ENCODE measurements around the gene MBD3.

MBD3 gene

GRCh38 chr19:1567848-1568227 is 24.8 kb downstream of the MBD3 start:
- TF ChIP-seq, protein P1, sequence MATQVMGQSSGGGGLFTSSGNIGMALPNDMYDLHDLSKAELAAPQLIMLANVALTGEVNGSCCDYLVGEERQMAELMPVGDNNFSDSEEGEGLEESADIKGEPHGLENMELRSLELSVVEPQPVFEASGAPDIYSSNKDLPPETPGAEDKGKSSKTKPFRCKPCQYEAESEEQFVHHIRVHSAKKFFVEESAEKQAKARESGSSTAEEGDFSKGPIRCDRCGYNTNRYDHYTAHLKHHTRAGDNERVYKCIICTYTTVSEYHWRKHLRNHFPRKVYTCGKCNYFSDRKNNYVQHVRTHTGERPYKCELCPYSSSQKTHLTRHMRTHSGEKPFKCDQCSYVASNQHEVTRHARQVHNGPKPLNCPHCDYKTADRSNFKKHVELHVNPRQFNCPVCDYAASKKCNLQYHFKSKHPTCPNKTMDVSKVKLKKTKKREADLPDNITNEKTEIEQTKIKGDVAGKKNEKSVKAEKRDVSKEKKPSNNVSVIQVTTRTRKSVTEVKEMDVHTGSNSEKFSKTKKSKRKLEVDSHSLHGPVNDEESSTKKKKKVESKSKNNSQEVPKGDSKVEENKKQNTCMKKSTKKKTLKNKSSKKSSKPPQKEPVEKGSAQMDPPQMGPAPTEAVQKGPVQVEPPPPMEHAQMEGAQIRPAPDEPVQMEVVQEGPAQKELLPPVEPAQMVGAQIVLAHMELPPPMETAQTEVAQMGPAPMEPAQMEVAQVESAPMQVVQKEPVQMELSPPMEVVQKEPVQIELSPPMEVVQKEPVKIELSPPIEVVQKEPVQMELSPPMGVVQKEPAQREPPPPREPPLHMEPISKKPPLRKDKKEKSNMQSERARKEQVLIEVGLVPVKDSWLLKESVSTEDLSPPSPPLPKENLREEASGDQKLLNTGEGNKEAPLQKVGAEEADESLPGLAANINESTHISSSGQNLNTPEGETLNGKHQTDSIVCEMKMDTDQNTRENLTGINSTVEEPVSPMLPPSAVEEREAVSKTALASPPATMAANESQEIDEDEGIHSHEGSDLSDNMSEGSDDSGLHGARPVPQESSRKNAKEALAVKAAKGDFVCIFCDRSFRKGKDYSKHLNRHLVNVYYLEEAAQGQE (IDR thresholded peaks at IDR 0.05; ENCODE audit: insufficient read depth in 1 of 2, low read depth in 2 of 2, low read length in 2 of 2): no peak
- TF ChIP-seq SIN3A (IDR thresholded peaks at IDR 0.05; ENCODE audit: borderline replicate concordance, insufficient read depth, low read length) (no peak), FOXP2 (optimal IDR thresholded peaks at IDR 0.05; ENCODE audit: borderline replicate concordance, extremely low read depth, extremely low read length, insufficient read depth) (no peak), POLR2AphosphoS5 (IDR thresholded peaks at IDR 0.05; ENCODE audit: low read depth, low read length) (no peak), TAF1 (IDR thresholded peaks at IDR 0.05; ENCODE audit: borderline replicate concordance, insufficient read depth, low read length) (no peak)

GRCh38 chr19:1567116-1567847 is 25.4 kb downstream of the MBD3 start:
- TF ChIP-seq, protein P1 (IDR thresholded peaks at IDR 0.05; ENCODE audit: insufficient read depth in 1 of 2, low read depth in 2 of 2, low read length in 2 of 2): no peak

DNA sequence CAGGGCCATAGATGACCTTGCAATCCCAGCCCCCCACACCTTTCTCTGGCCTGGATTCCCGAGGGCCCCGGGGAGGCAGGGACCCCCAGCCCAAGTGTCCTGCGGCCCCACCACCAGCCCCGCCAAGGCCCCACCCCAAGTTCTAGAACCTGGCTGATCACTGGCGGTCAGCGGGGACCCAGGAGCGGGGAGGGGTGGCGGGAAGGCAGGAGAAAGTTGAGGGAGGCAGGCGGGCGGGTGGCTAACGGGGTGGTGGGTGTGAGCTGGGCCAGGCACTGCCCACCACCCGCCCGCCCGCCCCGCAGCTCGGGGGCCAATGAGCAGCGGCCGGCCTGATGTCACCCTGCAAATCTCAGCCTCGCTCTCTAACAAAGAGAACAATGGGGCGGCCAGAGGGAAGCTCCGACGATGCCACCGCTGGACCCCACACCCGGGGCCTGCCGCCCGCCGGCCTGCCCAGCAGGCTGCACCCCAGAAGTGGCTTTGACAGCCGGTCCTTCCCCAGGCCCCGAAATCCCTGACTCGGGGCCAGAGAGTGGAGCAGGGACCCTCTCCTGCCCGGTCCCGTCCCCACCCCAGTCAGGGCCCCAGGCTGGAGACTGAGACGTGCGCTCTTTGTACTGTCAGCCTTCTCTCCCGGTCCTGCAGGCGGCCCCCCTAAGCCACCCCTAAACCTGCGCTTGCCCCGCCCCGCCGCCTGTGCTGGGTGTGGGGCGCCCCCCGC is 26.1 kb downstream of the MBD3 start:
- TF ChIP-seq, protein P1 (IDR thresholded peaks at IDR 0.05; ENCODE audit: insufficient read depth in 1 of 2, low read depth in 2 of 2, low read length in 2 of 2): no peak
- TF ChIP-seq FOXP2 (optimal IDR thresholded peaks at IDR 0.05; ENCODE audit: borderline replicate concordance, extremely low read depth, extremely low read length, insufficient read depth) (no peak), POLR2AphosphoS5 (IDR thresholded peaks at IDR 0.05; ENCODE audit: low read depth, low read length) (peak; percentile 52; the same call in 1 of the 2 replicates)

DNA sequence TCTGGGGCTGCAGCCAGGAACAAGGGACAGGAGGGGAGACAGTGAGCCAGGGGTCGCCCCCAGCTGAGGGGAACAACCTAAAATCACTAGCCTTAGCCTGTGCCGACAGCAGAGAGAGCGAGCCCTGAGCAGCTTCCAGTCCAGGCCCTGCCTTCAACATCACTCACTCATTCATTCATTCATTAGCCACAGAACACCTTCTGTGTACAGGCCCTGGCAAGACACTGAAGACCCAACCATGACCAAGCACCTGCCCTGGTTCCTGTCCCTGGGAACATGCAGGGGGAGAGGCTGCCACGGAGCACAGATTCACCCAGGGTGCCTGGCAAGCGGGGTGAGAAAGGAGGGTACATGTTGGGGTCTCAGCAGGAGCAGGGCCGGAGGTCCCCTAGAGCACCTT is 29.4 kb downstream of the MBD3 start:
- TF ChIP-seq POLR2AphosphoS5 (IDR thresholded peaks at IDR 0.05; ENCODE audit: low read depth, low read length): no peak
- TF ChIP-seq, protein P1 (IDR thresholded peaks at IDR 0.05; ENCODE audit: insufficient read depth in 1 of 2, low read depth in 2 of 2, low read length in 2 of 2): no peak
- no peak for TF ChIP-seq SIN3A (IDR thresholded peaks at IDR 0.05; ENCODE audit: borderline replicate concordance, insufficient read depth, low read length)

All from PFSK-1 (cell line).